ENCODE measurements around the gene SH3PXD2A.

- TF ChIP-seq CTCF (IDR thresholded peaks at IDR 0.05; ENCODE audit: insufficient read depth, low read depth, low read length) (no peak), EZH2 (IDR thresholded peaks at IDR 0.05; ENCODE audit: insufficient read depth, low read length) (no peak)
Measured at GRCh38 chr10:103861505-103861904, 6.1 kb upstream of the SH3PXD2A start.
